Keratinocyte (primary cell): ENCODE measurements around the gene ERMARD.

ENCODE experiments used
- CTCF ChIP-seq, 3 experiments: IDR thresholded peaks in 1 of 3; conservative IDR thresholded peaks in 1 of 3; optimal IDR thresholded peaks in 1 of 3; 2 replicates in 2 of 3; 3 replicates in 1 of 3; pipeline versions ENCODE3 to v1.5.1; 2011; ENCODE audit warnings: low read length in 3 of 3, mild to moderate bottlenecking in 3 of 3, moderate library complexity in 2 of 3, control low read depth in 1 of 3, inconsistent platforms in 1 of 3; ENCODE audit not compliant: insufficient read depth in 2 of 3; ENCODE audit errors: extremely low read depth in 1 of 3
- EZH2 ChIP-seq: IDR thresholded peaks from one replicate; pipeline ENCODE4 v1.6.1; 2012; ENCODE audit warnings: inconsistent platforms, mild to moderate bottlenecking, low read length, moderate library complexity

- TF ChIP-seq EZH2 (no peak), CTCF (optimal IDR thresholded peaks at IDR 0.05 in 1 of 3, IDR thresholded peaks at IDR 0.05 in 1 of 3, conservative IDR thresholded peaks at IDR 0.05 in 1 of 3; ENCODE audit: extremely low read depth in 1 of 3, insufficient read depth in 2 of 3, low read length in 3 of 3) (no peak)
Measured at GRCh38 chr6:169799474-169799926, 48.1 kb downstream of the ERMARD start.
